GM19099 (cell line): ENCODE data around the gene RAC3.

Source experiments
- POLR2A ChIP-seq: IDR thresholded peaks from 3 replicates; pipeline ENCODE4 v1.6.1; 2011; ENCODE audit warnings: low read depth; ENCODE audit not compliant: insufficient read length; ENCODE audit errors: extremely low read depth

The RAC3 gene

DNA sequence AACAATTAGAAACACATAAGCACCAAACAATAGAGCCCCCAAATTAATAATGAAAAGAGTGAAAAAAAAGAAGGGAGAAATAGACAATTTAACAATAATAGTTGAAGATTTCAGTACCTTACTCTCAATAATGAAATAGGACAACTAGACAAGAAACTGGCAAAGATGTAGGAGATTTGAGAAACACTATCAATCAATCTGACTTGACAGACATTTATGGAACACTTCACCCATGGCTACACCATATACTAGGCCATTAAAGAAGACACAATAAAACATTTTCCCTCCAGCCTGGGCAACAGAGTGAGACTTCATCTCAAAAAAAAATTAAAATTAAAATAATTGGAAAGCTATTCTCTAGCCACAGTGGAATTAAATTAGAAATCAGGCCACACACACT is 39.1 kb downstream of the RAC3 start:
- no peak for TF ChIP-seq POLR2A

DNA sequence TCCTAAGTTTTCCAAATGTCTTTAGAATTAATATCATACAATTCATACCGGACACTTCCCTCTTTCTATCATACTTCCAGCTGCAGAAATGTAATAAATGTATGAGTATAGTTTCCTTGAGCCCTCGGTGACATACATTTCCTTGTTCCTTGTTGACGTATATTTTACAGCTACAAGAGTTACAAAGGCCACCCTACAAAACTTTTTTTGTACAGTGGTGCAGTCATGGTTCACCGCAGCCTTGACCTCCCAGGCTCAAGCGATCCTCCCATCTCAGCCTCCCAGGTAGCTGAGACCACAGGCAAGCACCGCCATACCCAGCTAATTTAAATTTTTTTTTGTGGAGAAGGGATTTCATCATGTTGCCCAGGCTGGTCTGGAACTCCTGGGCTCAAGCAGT is 41.3 kb downstream of the RAC3 start:
- TF ChIP-seq POLR2A: no peak

DNA sequence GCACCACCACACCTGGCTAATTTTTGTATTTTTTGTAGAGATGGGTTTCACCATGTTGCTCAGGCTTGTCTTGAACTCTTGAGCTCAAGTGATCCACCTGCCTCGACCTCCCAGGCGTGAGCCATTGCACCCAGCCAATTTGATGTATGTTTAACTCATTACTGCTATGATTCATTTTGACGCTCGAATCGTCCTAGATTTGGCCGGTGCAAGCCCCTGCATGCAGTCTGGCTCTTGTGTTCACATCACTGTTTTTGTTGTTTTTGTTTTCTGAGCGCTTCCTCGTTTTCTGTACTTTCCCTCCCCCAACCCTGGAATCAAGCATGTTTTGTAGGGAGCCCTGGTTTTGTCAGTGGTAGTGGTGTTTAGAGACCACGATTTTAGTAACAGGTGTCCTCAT is 42.0 kb downstream of the RAC3 start:
- TF ChIP-seq POLR2A: no peak

DNA sequence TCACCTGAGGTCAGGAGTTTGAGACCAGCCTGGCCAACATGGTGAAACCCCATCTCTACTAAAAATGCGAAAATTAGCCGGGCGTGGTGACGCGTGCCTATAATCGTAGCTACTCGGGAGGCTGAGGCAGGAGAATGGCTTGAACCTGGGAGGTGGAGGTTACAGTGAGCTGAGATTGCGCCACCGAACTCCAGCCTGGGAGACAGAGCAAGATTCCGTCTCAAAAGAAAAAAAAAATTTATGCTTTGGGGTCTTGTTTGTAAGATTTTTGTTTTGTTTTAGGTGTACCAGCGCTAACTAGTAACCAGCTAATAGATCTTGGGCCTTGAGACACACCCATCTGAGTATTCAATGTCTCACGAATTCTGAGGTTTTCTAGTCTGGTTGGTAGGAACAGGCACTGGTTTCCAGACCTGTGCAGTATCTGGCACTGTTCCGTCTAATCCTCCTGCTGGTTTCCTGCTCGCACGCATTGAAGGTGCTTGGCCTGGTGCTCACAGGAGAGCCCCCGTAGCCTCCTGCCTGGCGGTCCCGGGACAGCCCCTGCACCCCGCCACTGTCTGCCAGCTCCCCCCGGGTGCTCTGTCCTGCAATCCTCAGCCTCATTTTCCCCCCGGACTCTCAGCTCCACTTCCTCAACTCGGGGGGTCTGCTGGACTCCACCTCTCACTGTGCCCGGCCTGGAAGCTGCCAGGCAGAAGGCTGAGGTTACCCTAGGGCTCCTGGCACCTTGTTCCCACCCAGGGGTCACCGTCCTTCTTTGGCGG is 44.7 kb downstream of the RAC3 start:
- TF ChIP-seq POLR2A: no peak

DNA sequence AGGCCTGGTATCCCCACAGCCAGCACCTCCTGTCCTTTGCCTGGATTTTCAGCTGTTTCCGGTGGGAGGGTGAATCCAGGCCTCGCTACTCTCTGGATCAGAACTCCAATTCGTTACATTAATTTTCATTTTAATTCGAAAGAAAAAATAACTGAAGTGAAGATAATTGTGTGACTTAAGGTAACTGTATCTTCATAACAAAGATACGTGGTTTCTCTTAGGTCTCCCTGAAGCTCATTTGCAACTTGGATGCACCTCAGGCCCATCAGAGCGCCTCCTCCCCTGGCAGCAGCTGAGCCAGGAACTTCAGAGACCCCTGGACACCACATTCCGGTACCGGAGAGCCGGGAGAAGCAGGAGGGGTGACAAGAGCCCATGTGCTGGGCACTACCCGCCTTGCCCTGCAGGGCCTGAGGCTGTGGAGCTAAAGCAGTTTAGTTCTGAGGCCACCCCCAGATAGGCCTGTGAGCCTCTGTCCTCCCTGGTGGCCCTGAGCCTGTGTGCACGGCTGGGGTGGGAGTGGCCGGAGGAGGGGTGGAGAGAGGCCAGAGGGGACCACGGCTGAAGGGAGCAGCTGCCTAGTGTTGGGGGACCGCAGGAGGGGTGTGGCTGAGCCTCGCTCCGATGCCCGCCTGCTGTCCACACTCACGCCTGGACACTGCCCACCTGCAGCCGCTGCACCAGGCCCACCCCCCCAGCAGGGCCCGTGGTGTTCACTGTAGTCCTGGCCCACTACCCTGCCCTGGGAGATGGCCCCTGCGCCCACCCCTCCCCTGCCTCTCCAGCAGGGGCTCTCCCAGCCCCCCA is 45.5 kb downstream of the RAC3 start:
- peak; percentile 12 for TF ChIP-seq POLR2A

DNA sequence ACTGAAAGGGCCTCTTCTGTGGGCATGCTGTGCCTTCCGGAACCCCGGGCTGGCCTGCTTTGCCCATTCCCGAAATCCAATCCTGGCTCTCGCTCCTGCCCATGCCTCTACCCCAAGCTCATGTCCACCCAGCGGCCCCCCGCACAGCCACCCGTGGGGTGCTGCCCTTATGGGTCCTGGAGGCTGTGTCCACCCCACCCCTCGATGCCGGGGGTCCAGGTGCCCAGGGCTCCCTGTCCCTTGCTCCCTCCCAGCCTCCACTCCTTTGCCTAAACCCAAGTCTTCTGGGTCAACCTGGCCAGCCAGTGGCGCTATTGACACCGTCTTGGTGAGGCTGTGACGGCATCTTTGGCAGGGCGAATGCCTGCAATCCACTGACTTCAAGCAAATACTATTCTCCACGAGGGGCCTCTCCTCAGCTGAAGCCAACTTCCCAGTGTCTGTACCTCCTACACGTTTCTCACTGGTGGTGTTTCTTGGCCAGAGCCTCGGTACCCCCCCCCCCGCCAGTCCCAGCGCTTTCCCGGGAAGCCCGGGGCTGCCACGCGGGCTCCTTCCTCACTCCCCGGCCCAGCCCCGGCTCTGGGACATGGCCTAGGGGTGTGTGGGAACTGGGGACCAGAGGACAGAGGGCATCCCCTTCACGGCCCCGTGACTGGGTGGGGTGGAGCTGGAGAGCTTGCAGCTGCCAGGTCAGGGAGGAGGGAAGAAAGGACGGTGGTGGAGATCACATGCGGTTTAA is 46.3 kb downstream of the RAC3 start:
- TF ChIP-seq POLR2A: no peak

DNA sequence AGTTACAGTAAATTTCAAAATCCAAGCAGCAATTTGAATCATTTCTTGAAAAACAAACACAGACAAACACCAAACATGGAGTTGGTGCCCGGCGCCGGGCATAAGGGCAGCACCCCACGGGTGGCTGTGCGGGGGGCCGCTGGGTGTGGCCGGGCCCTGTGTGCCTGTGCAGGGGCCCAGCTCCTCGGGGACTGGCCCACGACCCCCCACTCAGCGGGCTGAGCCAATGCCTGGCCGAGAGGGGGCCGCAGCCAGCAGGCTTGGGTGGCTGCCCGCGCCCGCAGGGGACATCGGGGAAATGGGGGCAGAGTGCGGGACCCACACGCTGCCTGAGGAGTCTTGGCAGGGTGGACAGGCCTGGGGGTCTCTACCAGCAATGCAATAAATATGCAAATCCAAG is 47.0 kb downstream of the RAC3 start:
- TF ChIP-seq POLR2A: no peak

DNA sequence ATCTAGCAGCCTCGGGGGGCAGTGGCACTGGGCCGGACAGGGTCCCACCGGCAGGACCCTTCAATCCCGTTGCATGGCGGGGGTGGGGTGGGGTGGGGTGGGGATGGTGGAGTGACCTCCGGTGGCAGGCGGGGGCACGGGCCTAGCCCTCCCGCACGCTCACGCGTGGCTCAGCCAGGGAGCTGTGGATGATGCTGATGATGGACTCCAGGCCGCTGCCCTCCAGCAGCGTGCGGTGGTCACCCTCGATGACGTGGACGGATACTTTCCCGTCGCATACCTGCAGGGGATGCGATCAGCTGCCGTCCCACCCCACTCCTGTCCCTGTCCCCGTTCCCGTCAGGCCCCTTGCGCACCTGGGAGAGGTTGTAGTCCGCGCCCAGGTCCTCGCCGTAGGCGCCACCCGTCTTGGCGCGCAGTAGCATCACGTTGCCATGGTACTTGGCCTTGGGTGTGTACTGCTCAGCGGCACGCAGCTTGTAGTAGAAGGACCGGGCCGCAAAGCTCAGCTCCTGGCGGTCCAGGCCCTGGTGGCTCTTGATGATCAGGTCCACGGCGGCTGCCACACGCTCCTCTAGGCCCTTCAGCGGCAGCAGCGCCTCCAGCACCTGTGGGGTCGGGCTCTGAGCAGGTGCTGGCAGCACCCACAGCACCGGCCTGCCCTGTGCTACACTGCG is 47.7 kb downstream of the RAC3 start:
- TF ChIP-seq POLR2A: no peak

DNA sequence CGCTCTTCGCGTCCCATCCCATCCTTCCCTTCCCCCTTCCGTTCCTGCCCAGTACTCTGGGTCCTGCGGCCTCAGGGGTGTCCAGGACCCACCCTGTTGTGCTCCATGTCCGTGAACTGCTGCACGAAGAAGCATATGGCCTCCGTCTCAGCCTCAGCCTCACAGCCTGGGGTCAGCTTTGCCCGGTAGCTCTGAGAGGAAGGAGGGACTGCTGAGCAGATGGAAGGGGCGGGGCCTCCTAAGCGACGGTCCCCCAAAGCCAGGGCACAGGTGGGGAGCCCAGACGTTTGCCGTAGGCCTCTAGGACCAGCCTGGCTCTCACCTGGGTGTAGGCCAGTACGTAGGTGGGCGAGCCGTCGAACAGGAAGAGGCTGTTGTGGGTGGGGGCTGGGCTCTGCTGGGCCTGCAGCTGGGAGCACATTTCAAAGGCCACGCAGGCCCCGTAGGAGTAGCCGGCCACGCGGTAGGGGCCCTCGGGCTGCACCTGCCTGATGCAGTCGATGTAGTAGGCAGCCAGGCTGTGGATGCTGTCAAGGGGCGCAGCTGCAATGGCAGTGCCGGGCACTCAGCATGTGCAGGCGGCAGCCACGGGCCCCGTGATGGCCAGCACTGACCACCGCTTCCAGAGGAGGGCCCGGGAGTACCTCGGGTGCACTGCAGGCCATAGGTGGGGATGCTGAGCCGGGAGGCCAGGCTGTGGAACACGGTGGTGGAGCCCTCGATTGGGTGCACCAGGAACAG is 48.7 kb downstream of the RAC3 start:
- no peak for TF ChIP-seq POLR2A

DNA sequence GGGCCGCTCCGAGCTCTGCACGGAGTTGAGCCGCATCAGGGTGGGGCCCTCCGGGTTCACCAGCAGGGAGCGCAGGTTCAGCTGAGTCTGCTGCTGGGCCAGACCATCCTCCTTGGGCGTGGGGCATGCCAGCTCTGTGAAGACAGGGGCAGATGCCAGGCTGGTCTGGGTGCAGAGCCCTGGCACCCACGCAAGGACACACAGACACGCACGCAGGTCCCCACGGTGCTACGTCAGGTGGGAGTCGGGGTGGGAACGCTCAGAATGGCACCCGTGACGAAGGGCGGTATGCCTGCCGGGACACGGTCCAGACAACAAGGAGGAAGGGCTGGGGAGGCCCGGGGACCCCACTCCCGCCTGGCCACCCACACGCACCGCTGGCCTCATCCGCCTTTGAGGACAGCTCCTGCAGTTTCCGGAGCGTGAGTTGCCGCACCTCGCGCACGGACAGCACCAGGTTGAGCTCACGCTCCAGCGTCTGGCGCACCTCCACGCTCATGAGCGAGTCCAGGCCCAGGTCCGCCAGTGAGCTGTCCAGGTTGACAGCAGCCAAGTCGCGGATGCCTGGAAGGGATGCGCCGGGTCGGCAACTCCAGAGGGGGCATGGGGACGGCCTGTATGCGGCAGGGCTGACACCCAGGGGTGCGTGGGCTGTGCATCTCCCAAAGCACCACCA is 49.4 kb downstream of the RAC3 start:
- TF ChIP-seq POLR2A: no peak

DNA sequence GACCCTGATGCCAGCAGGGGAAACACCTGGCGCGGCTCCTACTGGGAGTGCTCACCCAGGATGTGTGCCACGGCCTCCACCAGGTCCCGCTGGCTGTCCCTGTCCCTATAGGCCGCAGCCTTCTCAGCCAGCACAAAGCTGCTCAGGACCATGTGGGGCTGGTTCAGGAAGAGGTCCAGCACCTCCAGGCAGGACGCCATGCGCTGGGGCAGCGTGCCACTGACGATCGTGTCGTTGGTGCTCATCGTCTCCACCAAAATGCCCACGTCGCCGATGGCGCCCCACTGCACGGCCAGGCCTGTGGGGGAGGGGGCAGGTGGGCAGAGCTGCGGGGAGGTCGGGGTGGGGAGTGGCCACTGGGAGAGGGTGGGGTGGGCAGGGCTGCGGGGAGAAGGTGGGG is 50.1 kb downstream of the RAC3 start:
- no peak for TF ChIP-seq POLR2A

DNA sequence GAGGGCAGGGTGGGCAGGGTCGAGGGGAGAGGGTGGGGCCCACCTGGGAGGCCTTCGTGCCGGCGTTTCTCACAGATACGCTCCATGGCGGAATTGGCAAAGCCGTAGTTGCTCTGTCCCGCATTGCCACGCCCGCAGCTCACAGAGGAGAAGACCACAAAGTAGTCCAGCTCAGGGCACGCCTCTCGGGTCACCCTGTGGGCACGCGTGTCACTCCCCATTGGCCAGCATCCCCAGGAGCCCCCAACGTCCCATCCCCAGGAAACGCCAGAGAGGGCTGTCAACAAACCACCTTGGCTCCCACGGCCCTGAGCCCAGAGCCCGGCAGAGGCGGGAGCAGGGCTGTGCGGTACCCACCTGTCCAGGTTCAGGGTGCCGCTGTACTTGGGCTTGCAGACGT is 50.5 kb downstream of the RAC3 start:
- TF ChIP-seq POLR2A: no peak

DNA sequence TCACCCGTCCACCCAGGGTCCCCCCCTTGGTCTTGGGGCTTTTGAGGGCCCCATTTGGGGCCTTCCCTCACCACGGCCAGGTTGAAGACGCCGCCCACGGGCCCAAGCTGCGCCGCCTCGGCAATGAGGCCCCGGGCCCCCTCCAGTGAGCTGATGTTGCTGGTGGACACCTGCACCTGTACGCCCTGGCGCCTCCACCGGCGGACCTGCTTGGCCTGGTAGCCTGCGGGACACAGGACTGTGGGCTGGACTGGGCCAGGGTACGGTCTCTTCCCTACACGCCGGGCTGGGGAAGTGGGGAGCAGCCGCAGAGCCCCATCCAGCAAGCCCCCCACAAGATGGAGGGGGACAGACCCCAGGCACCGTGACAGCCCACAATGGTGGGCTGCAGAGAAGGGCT is 51.0 kb downstream of the RAC3 start:
- TF ChIP-seq POLR2A: no peak

DNA sequence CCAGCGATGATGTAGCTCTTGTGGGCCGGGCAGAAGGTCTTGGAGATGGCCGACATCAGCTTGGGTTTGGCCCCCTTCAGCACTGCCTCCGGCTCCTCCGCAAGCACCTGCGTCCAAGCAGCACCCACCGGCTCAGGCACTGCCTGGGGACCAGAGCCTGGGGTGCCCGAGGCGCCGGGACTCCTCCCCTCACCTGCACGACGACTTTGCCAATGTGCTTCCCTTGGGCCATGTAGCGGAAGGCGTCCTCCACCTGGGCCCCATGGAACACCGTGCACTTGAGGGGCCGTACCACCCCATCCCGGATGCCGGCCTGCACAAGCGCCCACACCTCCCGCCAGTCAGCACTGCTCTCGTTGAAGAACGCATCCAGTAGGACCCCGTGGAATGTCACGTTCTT is 51.5 kb downstream of the RAC3 start:
- no peak for TF ChIP-seq POLR2A
